CD4-positive, alpha-beta T cell (primary cell): ENCODE measurements around the gene SPTBN1. TPM values are rescaled to one million over a fixed set of nuclear protein-coding genes. Genes with fewer than 3 reads are reported as not detected.

ENCODE experiments used
- ATAC-seq: fragments of 200-7000 bp; cut with Tn5 transposase; one replicate; pipeline ENCODE4 v1.10.0; 2022; ENCODE audit warnings: mild to moderate bottlenecking; ENCODE audit not compliant: poor library complexity
- CTCF ChIA-PET: fragments of 350-600 bp; sonication (Branson Sonifier 250); formaldehyde crosslinking; loops from one replicate; lab custom pipeline; 2021; ENCODE audit warnings: antibody characterized with exemption, inconsistent platforms; lab: Charles Lee
- POLR2A ChIA-PET: fragments of 350-600 bp; sonication (Branson Sonifier 250); formaldehyde crosslinking; loops from one replicate; lab custom pipeline; 2021; ENCODE audit warnings: antibody characterized with exemption, inconsistent platforms; lab: Charles Lee
- DNase-seq, 14 experiments: peaks; one replicate each; pipeline ENCODE4 v3.0.0-alpha.2; 2013 to 2020; ENCODE audit warnings: mixed read lengths in 2 of 14
- H3K27ac ChIP-seq, 2 donors: one replicate each; pipeline versions ENCODE4 v1.5.1 to v1.7.0; 2013; ENCODE audit warnings: low read length in 2 of 2, low read depth in 1 of 2, mild to moderate bottlenecking in 1 of 2
- H3K27me3 ChIP-seq, 2 experiments: 1 replicate in 1 of 2; 2 replicates in 1 of 2; pipeline versions ENCODE4 v1.6.1 to v1.7.0; 2013; ENCODE audit warnings: low read length in 2 of 2, control low read depth in 1 of 2, mild to moderate bottlenecking in 1 of 2, moderate library complexity in 1 of 2; ENCODE audit not compliant: insufficient read depth in 2 of 2, control insufficient read depth in 1 of 2
- H3K36me3 ChIP-seq: one replicate; pipeline ENCODE4 v1.6.1; 2013; ENCODE audit warnings: low read length, control low read depth; ENCODE audit not compliant: insufficient read depth
- H3K4me1 ChIP-seq: one replicate; pipeline ENCODE4 v1.6.1; 2013; ENCODE audit warnings: low read length, control low read depth; ENCODE audit not compliant: insufficient read depth
- H3K4me3 ChIP-seq: one replicate; pipeline ENCODE4 v1.5.1; 2013; ENCODE audit warnings: mild to moderate bottlenecking, low read length, moderate library complexity
- H3K9me3 ChIP-seq, 2 experiments: 1 replicate in 1 of 2; 2 replicates in 1 of 2; pipeline versions ENCODE4 v1.6.1 to v1.7.0; 2013; ENCODE audit warnings: low read length in 2 of 2, mild to moderate bottlenecking in 2 of 2, control low read depth in 1 of 2, moderate library complexity in 1 of 2; ENCODE audit not compliant: control insufficient read depth in 1 of 2, insufficient read depth in 1 of 2
- H3K27ac Mint-ChIP-seq: one replicate; pipeline ENCODE4 v1.8.0; 2020; ENCODE audit warnings: mixed read lengths
- H3K27me3 Mint-ChIP-seq: one replicate; pipeline ENCODE4 v1.8.0; 2021; ENCODE audit warnings: mixed read lengths
- H3K36me3 Mint-ChIP-seq: one replicate; pipeline ENCODE4 v1.8.0; 2021; ENCODE audit warnings: low read depth, mixed read lengths
- H3K4me1 Mint-ChIP-seq: one replicate; pipeline ENCODE4 v1.8.0; 2021; ENCODE audit warnings: low read depth, mixed read lengths
- H3K4me3 Mint-ChIP-seq: one replicate; pipeline ENCODE4 v1.8.0; 2020; ENCODE audit warnings: mild to moderate bottlenecking, mixed read lengths
- H3K9me3 Mint-ChIP-seq: one replicate; pipeline ENCODE4 v1.8.0; 2020; ENCODE audit warnings: mixed read lengths
- CTCF ChIP-seq: fragments of 200-600 bp; IDR thresholded peaks from one replicate; pipeline ENCODE4 v1.8.0; 2022; ENCODE audit warnings: antibody characterized with exemption, mild to moderate bottlenecking
- intact Hi-C, 2 experiments: fragments of 100-400 bp; cut with DNase I in 1 of 2; cut with micrococcal nuclease in 1 of 2; formaldehyde crosslinking; loops; one replicate each; pipeline versions ENCODE4 v1.15.1 to v1.9.0; 2023 to 2025; cut with DNase I, micrococcal nuclease
- total RNA-seq, 174 experiments: library from RNA in 2 of 174; stranded (reverse) in 2 of 174; gene quantifications; one replicate each; pipeline ENCODE4 v1.2.3 and lab custom pipeline; 2021 to 2026

SPTBN1 gene
- total RNA-seq, 2 experiments from 2014 or later, result 156 to 166 TPM

GRCh38 chr2:54557601-54558187, 101.6 kb downstream of the SPTBN1 start:
- POLR2A ChIA-PET, result interaction anchor here (0.9 to 7.4 kb wide), 20 partner anchors 9 to 790 kb away, joined by 3 to 158 read pairs (median 12); partner anchors contain the start of genes CHAC2 and EML6
- Mint-ChIP-seq H3K4me3 (peak overlapping the region; percentile 89), H3K9me3 (no peaks in the 10 kb centered on the region), H3K27ac (peak overlapping the region; percentile 95), H3K27me3 (no peaks in the 10 kb centered on the region), H3K4me1 (peaks cover 70% of the 10 kb centered on the region), H3K36me3 (peaks cover 39% of the 10 kb centered on the region)
- Histone ChIP-seq H3K9me3 (no peaks in the 10 kb centered on the region), H3K36me3 (no peaks in the 10 kb centered on the region), H3K27me3 (no peaks in the 10 kb centered on the region), H3K4me1 (peaks cover 24% of the 10 kb centered on the region), H3K4me3 (peak overlapping the region; percentile 72), H3K27ac (peak overlapping the region; percentile 59 to 89)
- ATAC-seq, result peak; percentile 67
- peak; percentile 54 to 90 (median 74) for DNase-seq
- CTCF ChIA-PET, result interaction anchor here (0.7 to 3.5 kb wide), 13 partner anchors 14 to 491 kb away, joined by 3 to 30 read pairs (median 5); no protein-coding TSS in a partner anchor
- intact Hi-C loops, result loop anchor here (1.0 to 5.0 kb wide), 8 partner anchors 17 to 165 kb away; partner anchors contain the start of gene EML6 (in 1 of the 2)
- peak; percentile 15 for TF ChIP-seq CTCF

GRCh38 chr2:54558188-54559005, 102.3 kb downstream of the SPTBN1 start:
- H3K27me3 Mint-ChIP-seq, result no peaks in the 10 kb centered on the region
- peak overlapping the region; percentile 98 for H3K4me3 Mint-ChIP-seq
- H3K27ac ChIP-seq, result peak overlapping the region; percentile 75 to 89
- ATAC-seq, result peak; percentile 66
- H3K4me1 Mint-ChIP-seq, result peaks cover 72% of the 10 kb centered on the region
- no peaks in the 10 kb centered on the region for H3K9me3 ChIP-seq
- CTCF ChIA-PET, result interaction anchor here (0.7 to 3.5 kb wide), 19 partner anchors 13 to 491 kb away, joined by 3 to 30 read pairs (median 3); no protein-coding TSS in a partner anchor
- peak; percentile 35 to 88 (median 62) for DNase-seq
- no peaks in the 10 kb centered on the region for H3K27me3 ChIP-seq
- intact Hi-C loops, result loop anchor here (1.0 to 5.0 kb wide), 7 partner anchors 16 to 164 kb away; partner anchors contain the start of gene EML6 (in 1 of the 2)
- no peaks in the 10 kb centered on the region for H3K9me3 Mint-ChIP-seq
- H3K27ac Mint-ChIP-seq, result peak overlapping the region; percentile 95
- no peaks in the 10 kb centered on the region for H3K36me3 ChIP-seq
- TF ChIP-seq CTCF, result no peak
- H3K4me1 ChIP-seq, result peaks cover 30% of the 10 kb centered on the region
- POLR2A ChIA-PET, result interaction anchor here (0.6 to 7.4 kb wide), 24 partner anchors 8 to 791 kb away, joined by 3 to 158 read pairs (median 8); partner anchors contain the start of genes CHAC2 and EML6
- peak overlapping the region; percentile 72 for H3K4me3 ChIP-seq
- H3K36me3 Mint-ChIP-seq, result peaks cover 46% of the 10 kb centered on the region

- Histone ChIP-seq H3K27ac (peak overlapping the region; percentile 75 to 89), H3K4me1 (peaks cover 36% of the 10 kb centered on the region), H3K9me3 (no peaks in the 10 kb centered on the region), H3K36me3 (no peaks in the 10 kb centered on the region), H3K4me3 (peak overlapping the region; percentile 72), H3K27me3 (no peaks in the 10 kb centered on the region)
- Mint-ChIP-seq H3K9me3 (no peaks in the 10 kb centered on the region), H3K4me1 (peaks cover 70% of the 10 kb centered on the region), H3K36me3 (peaks cover 46% of the 10 kb centered on the region), H3K4me3 (peak overlapping the region; percentile 98), H3K27ac (peak overlapping the region; percentile 95), H3K27me3 (no peaks in the 10 kb centered on the region)
- DNase-seq (no peak), ATAC-seq (peak; percentile 4)
- TF ChIP-seq CTCF, result no peak
- ChIA-PET POLR2A (interaction anchor here (0.9 to 7.4 kb wide), 23 partner anchors 10 to 791 kb away, joined by 3 to 158 read pairs (median 8); partner anchors contain the start of genes CHAC2 and EML6), CTCF (interaction anchor here (0.8 to 3.5 kb wide), 15 partner anchors 12 to 145 kb away, joined by 3 to 30 read pairs (median 4); no protein-coding TSS in a partner anchor)
- intact Hi-C loops, result loop anchor here (2.0 to 5.0 kb wide), 6 partner anchors 16 to 163 kb away; partner anchors contain the start of gene EML6 (in 1 of the 2)
These were observed 102.9 kb downstream of the SPTBN1 start for GRCh38 chr2:54559006-54559445.
